ENCODE data around the gene MBP. TPM values are rescaled to one million over a fixed set of nuclear protein-coding genes. Genes with fewer than 3 reads are reported as not detected.

MBP gene
- polyA plus RNA-seq, 4 donors = 14.3 to 34.3 (median 23.0) TPM

GRCh38 chr18:77140030-77140429 lies 7.4 kb upstream of the MBP start:
- Histone ChIP-seq H3K27me3 (ENCODE audit: control insufficient read depth in 3 of 3, insufficient read depth in 3 of 3, low read length in 3 of 3) (peaks cover 0 to 3% (median 0%) of the 10 kb centered on the region in 3 donors), H3K36me3 (ENCODE audit: control insufficient read depth in 3 of 3, insufficient read depth in 2 of 3, low read depth in 1 of 3, low read length in 3 of 3) (no peaks in the 10 kb centered on the region), H3K9me3 (ENCODE audit: control insufficient read depth in 2 of 2, insufficient read depth in 1 of 2, low read depth in 1 of 2, low read length in 1 of 2) (peaks cover 0 to 22% of the 10 kb centered on the region in 2 donors), H3K4me3 (ENCODE audit: low read depth in 1 of 3, low read length in 3 of 3) (no peak overlapping the region), H3K27ac (ENCODE audit: low read depth in 1 of 3, low read length in 2 of 3) (no peak overlapping the region), H3K4me1 (ENCODE audit: control insufficient read depth in 3 of 3, insufficient read depth in 2 of 3, low read depth in 1 of 3, low read length in 2 of 3) (no peaks in the 10 kb centered on the region)
- 79 to 94% (median 86%) methylated on average over 5 of the region's 5 CpGs for WGBS, 3 donors
- FAIRE-seq (no peak), DNase-seq (no peak)

DNA sequence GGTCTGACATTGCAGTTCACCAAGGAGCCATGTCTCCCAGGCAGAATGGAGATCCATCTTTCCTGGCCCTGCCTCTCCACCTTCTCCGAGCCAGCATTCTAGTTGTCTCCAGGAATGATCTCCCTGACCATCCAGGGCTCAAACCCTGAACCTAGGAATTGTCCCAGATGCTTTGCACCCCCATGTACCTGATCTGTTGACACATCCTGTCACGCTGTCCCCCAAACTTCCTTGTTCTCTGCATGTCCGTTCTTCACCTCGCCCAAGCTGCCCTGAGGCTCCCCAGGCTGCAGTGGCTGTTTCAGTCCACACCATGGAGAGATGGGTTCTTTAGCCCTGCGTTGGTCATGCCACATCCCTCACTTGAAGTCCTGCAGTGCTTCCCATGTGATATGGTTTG lies 7.0 kb upstream of the MBP start:
- Histone ChIP-seq H3K4me1 (ENCODE audit: control insufficient read depth in 3 of 3, insufficient read depth in 2 of 3, low read depth in 1 of 3, low read length in 2 of 3) (no peaks in the 10 kb centered on the region), H3K4me3 (ENCODE audit: low read depth in 1 of 3, low read length in 3 of 3) (no peak overlapping the region), H3K27me3 (ENCODE audit: control insufficient read depth in 3 of 3, insufficient read depth in 3 of 3, low read length in 3 of 3) (peaks cover 0 to 3% (median 0%) of the 10 kb centered on the region in 3 donors), H3K9me3 (ENCODE audit: control insufficient read depth in 2 of 2, insufficient read depth in 1 of 2, low read depth in 1 of 2, low read length in 1 of 2) (peaks cover 0 to 22% of the 10 kb centered on the region in 2 donors), H3K36me3 (ENCODE audit: control insufficient read depth in 3 of 3, insufficient read depth in 2 of 3, low read depth in 1 of 3, low read length in 3 of 3) (no peaks in the 10 kb centered on the region), H3K27ac (ENCODE audit: low read depth in 1 of 3, low read length in 2 of 3) (no peak overlapping the region)
- WGBS, 3 donors = 81 to 89% (median 87%) methylated on average over 5 of the region's 5 CpGs
- DNase-seq (no peak), FAIRE-seq (no peak)

DNA sequence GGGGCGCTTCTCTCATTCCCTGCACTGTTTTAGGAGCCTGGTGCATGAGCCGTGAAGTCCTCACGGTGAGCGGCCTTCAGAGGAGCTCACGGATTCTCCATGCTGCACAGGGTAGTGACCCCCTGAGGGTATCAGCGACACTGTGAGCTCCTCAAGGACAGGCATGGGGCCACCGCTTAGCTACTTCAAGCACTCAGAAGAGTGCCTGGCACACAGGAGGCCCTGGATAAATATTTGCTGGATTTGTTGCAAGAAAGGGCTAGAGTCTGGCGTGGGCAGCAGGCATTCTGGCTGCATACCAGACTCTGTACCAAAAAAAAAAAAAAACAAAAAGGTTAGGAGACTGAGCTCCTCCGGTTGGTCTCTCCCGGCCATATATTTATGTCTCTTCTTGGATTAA lies 5.7 kb upstream of the MBP start:
- no peak for DNase-seq
- whole genome bisulfite sequencing, 3 donors = 83 to 85% (median 84%) methylated on average over 10 of the region's 10 CpGs
- no peak overlapping the region for H3K27ac ChIP-seq (ENCODE audit: low read depth in 1 of 3, low read length in 2 of 3)

GRCh38 chr18:77137851-77138250 lies 5.3 kb upstream of the MBP start:
- no peak for FAIRE-seq
- H3K36me3 ChIP-seq (ENCODE audit: control insufficient read depth in 3 of 3, insufficient read depth in 2 of 3, low read depth in 1 of 3, low read length in 3 of 3) = no peaks in the 10 kb centered on the region
- peaks cover 0 to 8% (median 0%) of the 10 kb centered on the region in 3 donors for H3K27me3 ChIP-seq (ENCODE audit: control insufficient read depth in 3 of 3, insufficient read depth in 3 of 3, low read length in 3 of 3)
- H3K9me3 ChIP-seq (ENCODE audit: control insufficient read depth in 2 of 2, insufficient read depth in 1 of 2, low read depth in 1 of 2, low read length in 1 of 2) = peaks cover 0 to 12% of the 10 kb centered on the region in 2 donors
- DNase-seq = no peak
- H3K27ac ChIP-seq (ENCODE audit: low read depth in 1 of 3, low read length in 2 of 3) = no peak overlapping the region
- no peak overlapping the region for H3K4me3 ChIP-seq (ENCODE audit: low read depth in 1 of 3, low read length in 3 of 3)
- 87 to 89% (median 89%) methylated on average over 9 of the region's 9 CpGs for WGBS, 3 donors
- H3K4me1 ChIP-seq (ENCODE audit: control insufficient read depth in 3 of 3, insufficient read depth in 2 of 3, low read depth in 1 of 3, low read length in 2 of 3) = no peaks in the 10 kb centered on the region

More for the DNA sequence above, 5.7 kb upstream of the MBP start:
- Histone ChIP-seq H3K36me3 (ENCODE audit: control insufficient read depth in 3 of 3, insufficient read depth in 2 of 3, low read depth in 1 of 3, low read length in 3 of 3) (no peaks in the 10 kb centered on the region), H3K4me1 (ENCODE audit: control insufficient read depth in 3 of 3, insufficient read depth in 2 of 3, low read depth in 1 of 3, low read length in 2 of 3) (no peaks in the 10 kb centered on the region), H3K4me3 (ENCODE audit: low read depth in 1 of 3, low read length in 3 of 3) (no peak overlapping the region), H3K27me3 (ENCODE audit: control insufficient read depth in 3 of 3, insufficient read depth in 3 of 3, low read length in 3 of 3) (peaks cover 0 to 6% (median 0%) of the 10 kb centered on the region in 3 donors), H3K9me3 (ENCODE audit: control insufficient read depth in 2 of 2, insufficient read depth in 1 of 2, low read depth in 1 of 2, low read length in 1 of 2) (peaks cover 0 to 16% of the 10 kb centered on the region in 2 donors)
- no peak for FAIRE-seq

GRCh38 chr18:77136871-77137665 lies 4.5 kb upstream of the MBP start:
- WGBS, 3 donors = 74 to 92% (median 85%) methylated on average over 14 to 15 of the region's 15 CpGs
- Histone ChIP-seq H3K36me3 (ENCODE audit: control insufficient read depth in 3 of 3, insufficient read depth in 2 of 3, low read depth in 1 of 3, low read length in 3 of 3) (no peaks in the 10 kb centered on the region), H3K4me1 (ENCODE audit: control insufficient read depth in 3 of 3, insufficient read depth in 2 of 3, low read depth in 1 of 3, low read length in 2 of 3) (no peaks in the 10 kb centered on the region), H3K9me3 (ENCODE audit: control insufficient read depth in 2 of 2, insufficient read depth in 1 of 2, low read depth in 1 of 2, low read length in 1 of 2) (peaks cover 0 to 6% of the 10 kb centered on the region in 2 donors), H3K4me3 (ENCODE audit: low read depth in 1 of 3, low read length in 3 of 3) (no peak overlapping the region), H3K27me3 (ENCODE audit: control insufficient read depth in 3 of 3, insufficient read depth in 3 of 3, low read length in 3 of 3) (peaks cover 0 to 8% (median 0%) of the 10 kb centered on the region in 3 donors), H3K27ac (ENCODE audit: low read depth in 1 of 3, low read length in 2 of 3) (no peak overlapping the region)
- FAIRE-seq = no peak
- no peak for DNase-seq

DNA sequence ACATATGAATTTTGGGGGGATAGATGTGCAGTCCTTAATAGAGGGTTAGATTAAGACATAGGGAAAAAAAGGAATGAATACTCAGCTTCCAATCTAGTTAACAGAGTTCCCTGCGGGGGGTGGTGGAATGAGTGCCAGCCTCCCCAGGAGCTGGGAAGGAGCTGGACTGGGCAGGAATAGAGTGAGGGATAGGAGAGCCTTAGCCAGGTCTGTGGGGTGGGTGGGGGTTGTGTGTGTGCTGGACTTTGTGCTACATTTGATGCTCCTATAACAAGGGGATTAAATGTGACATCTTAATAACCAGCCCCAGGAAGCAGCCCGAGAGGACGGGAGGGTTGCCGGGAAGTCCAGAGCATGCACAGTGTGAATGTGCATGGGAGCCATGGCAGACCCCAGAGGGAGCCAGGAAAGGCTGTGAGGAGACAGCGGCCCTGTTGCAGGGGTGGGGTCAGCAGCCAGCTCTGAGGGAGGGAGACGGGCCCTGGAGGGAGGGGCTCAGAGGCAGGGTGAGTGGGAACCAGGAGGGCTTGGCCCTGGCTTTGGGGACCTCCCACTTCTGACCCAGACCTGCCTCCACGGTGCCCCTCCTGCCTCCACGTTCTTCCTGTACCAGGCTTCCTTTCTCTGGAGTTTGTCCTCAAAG lies 3.6 kb upstream of the MBP start:
- no peak overlapping the region for H3K4me3 ChIP-seq (ENCODE audit: low read depth in 1 of 3, low read length in 3 of 3)
- H3K36me3 ChIP-seq (ENCODE audit: control insufficient read depth in 3 of 3, insufficient read depth in 2 of 3, low read depth in 1 of 3, low read length in 3 of 3) = no peaks in the 10 kb centered on the region
- H3K4me1 ChIP-seq (ENCODE audit: control insufficient read depth in 3 of 3, insufficient read depth in 2 of 3, low read depth in 1 of 3, low read length in 2 of 3) = no peaks in the 10 kb centered on the region
- no peak overlapping the region for H3K27ac ChIP-seq (ENCODE audit: low read depth in 1 of 3, low read length in 2 of 3)
- WGBS, 3 donors = 80 to 88% (median 83%) methylated on average over 8 of the region's 8 CpGs
- H3K9me3 ChIP-seq (ENCODE audit: control insufficient read depth in 2 of 2, insufficient read depth in 1 of 2, low read depth in 1 of 2, low read length in 1 of 2) = peaks cover 0 to 3% of the 10 kb centered on the region in 2 donors
- DNase-seq (no peak), FAIRE-seq (no peak)
- H3K27me3 ChIP-seq (ENCODE audit: control insufficient read depth in 3 of 3, insufficient read depth in 3 of 3, low read length in 3 of 3) = peaks cover 0 to 8% (median 0%) of the 10 kb centered on the region in 3 donors

DNA sequence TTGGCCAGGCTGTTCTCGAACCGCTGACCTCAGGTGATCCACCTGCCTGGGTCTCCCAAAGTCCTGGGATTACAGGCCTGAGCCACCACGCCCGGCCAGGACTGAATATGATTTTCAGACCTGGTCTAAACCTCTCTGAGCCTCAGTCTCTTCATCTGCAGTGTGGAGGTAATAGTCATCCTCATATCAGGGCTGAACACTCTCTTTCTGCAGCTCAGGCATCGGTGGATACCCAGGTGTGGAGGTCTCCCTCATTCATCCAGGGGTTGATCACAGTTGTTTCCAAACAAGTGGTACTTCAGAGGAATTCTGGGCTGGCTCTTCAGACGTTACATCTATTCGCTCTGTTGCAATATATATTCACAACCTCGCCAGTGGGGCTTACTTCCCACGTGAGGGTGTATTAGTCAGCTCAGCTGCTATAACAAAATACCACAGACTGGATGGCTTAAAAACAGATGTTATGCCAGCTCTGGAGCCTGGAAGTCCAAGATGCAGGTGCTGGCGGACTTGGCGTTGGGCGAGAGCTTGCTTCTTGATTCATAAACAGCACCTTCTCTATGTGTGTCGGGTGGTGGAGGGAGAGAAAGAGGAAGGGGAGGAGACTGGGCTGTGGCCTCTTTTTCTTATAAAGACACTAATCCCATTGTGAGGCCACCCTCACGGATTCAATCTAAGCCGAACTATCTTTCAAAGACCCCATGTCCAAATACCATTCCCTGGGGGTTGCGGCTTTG lies 2.9 kb upstream of the MBP start:
- Histone ChIP-seq H3K27ac (ENCODE audit: low read depth in 1 of 3, low read length in 2 of 3) (no peak overlapping the region), H3K4me3 (ENCODE audit: low read depth in 1 of 3, low read length in 3 of 3) (no peak overlapping the region), H3K9me3 (ENCODE audit: control insufficient read depth in 2 of 2, insufficient read depth in 1 of 2, low read depth in 1 of 2, low read length in 1 of 2) (peaks cover 0 to 3% of the 10 kb centered on the region in 2 donors), H3K27me3 (ENCODE audit: control insufficient read depth in 3 of 3, insufficient read depth in 3 of 3, low read length in 3 of 3) (peaks cover 0 to 8% (median 0%) of the 10 kb centered on the region in 3 donors), H3K36me3 (ENCODE audit: control insufficient read depth in 3 of 3, insufficient read depth in 2 of 3, low read depth in 1 of 3, low read length in 3 of 3) (no peaks in the 10 kb centered on the region), H3K4me1 (ENCODE audit: control insufficient read depth in 3 of 3, insufficient read depth in 2 of 3, low read depth in 1 of 3, low read length in 2 of 3) (peaks cover 0 to 1% (median 0%) of the 10 kb centered on the region in 3 donors)
- DNase-seq (no peak), FAIRE-seq (no peak)
- 87 to 97% (median 95%) methylated on average over 16 of the region's 16 CpGs for WGBS, 3 donors

- DNase-seq = no peak
- H3K27me3 ChIP-seq (ENCODE audit: control insufficient read depth in 3 of 3, insufficient read depth in 3 of 3, low read length in 3 of 3) = peaks cover 0 to 8% (median 0%) of the 10 kb centered on the region in 3 donors
- WGBS, 3 donors = 62 to 81% (median 76%) methylated on average over 4 of the region's 4 CpGs
- no peak for FAIRE-seq
- H3K36me3 ChIP-seq (ENCODE audit: control insufficient read depth in 3 of 3, insufficient read depth in 2 of 3, low read depth in 1 of 3, low read length in 3 of 3) = peaks cover 0 to 2% (median 0%) of the 10 kb centered on the region in 3 donors
- peaks cover 0 to 3% of the 10 kb centered on the region in 2 donors for H3K9me3 ChIP-seq (ENCODE audit: control insufficient read depth in 2 of 2, insufficient read depth in 1 of 2, low read depth in 1 of 2, low read length in 1 of 2)
- peaks cover 0 to 7% (median 0%) of the 10 kb centered on the region in 3 donors for H3K4me1 ChIP-seq (ENCODE audit: control insufficient read depth in 3 of 3, insufficient read depth in 2 of 3, low read depth in 1 of 3, low read length in 2 of 3)
- H3K27ac ChIP-seq (ENCODE audit: low read depth in 1 of 3, low read length in 2 of 3) = no peak overlapping the region
- H3K4me3 ChIP-seq (ENCODE audit: low read depth in 1 of 3, low read length in 3 of 3) = no peak overlapping the region
Measured at GRCh38 chr18:77134611-77135010, 2.0 kb upstream of the MBP start.

Data from small intestine (tissue), 7 donors.